ENCODE results near the gene PSMB7. TPM values are rescaled to one million over a fixed set of nuclear protein-coding genes. Genes with fewer than 3 reads are reported as not detected.

The PSMB7 gene
- total and polyA plus RNA-seq, 2 of the 8 experiments (the other 6 are each of a cell fraction or from before 2014, with no cell fraction given): 222 to 357 TPM

DNA sequence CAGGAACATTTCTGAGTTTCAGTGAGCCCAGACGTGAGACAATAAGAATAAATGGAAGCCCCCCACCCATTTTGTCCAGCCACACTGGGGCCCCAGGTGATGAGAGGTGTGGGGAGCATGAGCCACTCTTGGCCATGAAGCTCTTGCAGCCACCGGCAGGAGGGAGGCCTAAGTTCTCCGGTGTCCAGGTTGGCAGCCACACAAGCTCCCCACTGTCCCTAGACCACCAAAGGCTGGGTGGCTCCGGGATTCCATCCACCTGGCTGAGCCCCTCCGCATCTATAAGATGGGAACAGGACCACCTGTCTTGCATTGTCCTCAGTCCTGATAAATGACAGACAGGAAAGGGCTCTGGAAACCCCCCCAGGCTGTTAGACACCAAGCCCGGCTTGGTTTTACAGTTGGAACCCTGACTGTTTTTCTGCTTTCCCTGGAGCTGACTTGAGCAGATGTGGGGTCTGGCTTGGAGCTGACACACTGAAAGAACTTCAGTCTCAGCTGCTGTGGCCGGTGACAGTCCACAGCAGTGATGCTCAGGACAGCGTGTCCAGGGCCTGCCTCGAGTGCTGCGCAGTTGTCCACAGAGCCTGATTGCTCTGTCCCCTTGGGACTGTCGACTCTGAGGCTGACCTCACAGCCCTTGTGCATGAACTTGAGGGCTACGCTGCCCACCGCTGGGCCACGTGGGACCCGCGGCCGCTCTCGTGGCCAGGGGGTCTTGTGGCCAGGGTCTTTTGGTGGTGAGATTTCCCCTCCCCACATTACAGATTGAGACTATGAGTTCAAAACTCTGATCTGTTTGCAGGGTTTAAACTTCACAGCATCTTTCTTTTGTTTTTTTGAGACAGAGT lies 74.8 kb downstream of the PSMB7 start:
- H2BK5ac ChIP-seq (ENCODE audit: low read depth, low read length): no peak overlapping the region; the same call in 1 of the 2 replicates
- H3K4ac ChIP-seq (replicated peaks; ENCODE audit: insufficient read length, low read depth, low read length): no peak overlapping the region
- FAIRE-seq: no peak
- H4K5ac ChIP-seq (ENCODE audit: insufficient read length, low read depth, low read length): no peak overlapping the region
- H3K4me1 ChIP-seq (replicated peaks in 1 of 4; ENCODE audit: control insufficient read depth in 3 of 4, insufficient read depth in 4 of 4, low read length in 3 of 4): peaks cover 0 to 22% (median 12%) of the 10 kb centered on the region in 4 experiments; a peak in 5 of 7 replicates
- H3K56ac ChIP-seq (replicated peaks; ENCODE audit: insufficient read length, low read depth, low read length): no peak overlapping the region
- no peak overlapping the region for H2BK15ac ChIP-seq (ENCODE audit: low read length)
- DNase-seq (ENCODE audit: low read depth in 1 of 2, low spot score in 2 of 2): no peak
- H3K9ac ChIP-seq (replicated peaks in 1 of 4; ENCODE audit: extremely low read depth in 1 of 4, low read depth in 3 of 4, low read length in 3 of 4): no peak overlapping the region; a peak in 2 of 7 replicates
- H3K79me1 ChIP-seq (ENCODE audit: low read depth, low read length): no peaks in the 10 kb centered on the region
- H3K9me3 ChIP-seq (ENCODE audit: insufficient read depth in 2 of 2, low read depth in 1 of 2, low read length in 1 of 2): no peaks in the 10 kb centered on the region; a peak in 2 of 4 replicates
- no peak overlapping the region; the same call in none of the 2 replicates for H3K27ac ChIP-seq (ENCODE audit: low read depth, low read length)
- no peak overlapping the region for H3K4me2 ChIP-seq (ENCODE audit: insufficient read depth in 1 of 2, low read depth in 2 of 2, low read length in 2 of 2)
- H2BK120ac ChIP-seq (replicated peaks; ENCODE audit: low read depth, low read length): no peak overlapping the region
- H3K18ac ChIP-seq (ENCODE audit: extremely low read depth, low read length): no peak overlapping the region
- no peaks in the 10 kb centered on the region for H3K79me2 ChIP-seq (ENCODE audit: control insufficient read depth in 1 of 2, insufficient read depth in 2 of 2, low read length in 2 of 2)
- H2BK20ac ChIP-seq (ENCODE audit: low read length): no peak overlapping the region
- peaks cover 3 to 19% of the 10 kb centered on the region in 2 experiments for H4K20me1 ChIP-seq (replicated peaks in 1 of 2; ENCODE audit: control insufficient read depth in 1 of 2, insufficient read depth in 2 of 2, low read length in 2 of 2)
- POLR2A ChIA-PET (ENCODE audit: partially characterized antibody): interaction anchor here (1.1 to 3.2 kb wide), 2 partner anchors 10 to 37 kb away, joined by 3 to 15 read pairs; no protein-coding TSS in a partner anchor
- no peaks in the 10 kb centered on the region for H3K23me2 ChIP-seq (ENCODE audit: low read depth, low read length)
- WGBS, 2 experiments (ENCODE audit: extremely low coverage in 1 of 2, insufficient coverage in 1 of 2, insufficient read length in 1 of 2, insufficient replicate concordance in 2 of 2, low coverage in 1 of 2, low lambda C conversion rate in 2 of 2, missing lambda C conversion rate in 1 of 2): 92% methylated on average over 16 of the region's 18 CpGs; no CpG with 5 or more reads in 1 of the 2 experiments
- H3K4me3 ChIP-seq (ENCODE audit: extremely low read depth in 1 of 4, insufficient read depth in 2 of 4, low read depth in 3 of 4, low read length in 4 of 4): no peak overlapping the region
- H3K14ac ChIP-seq (ENCODE audit: insufficient read length): no peak overlapping the region
- no peak overlapping the region for H4K8ac ChIP-seq (ENCODE audit: extremely low read depth, insufficient read depth, low read length)
- no peak overlapping the region for H2AFZ ChIP-seq (ENCODE audit: low read length)
- no peak overlapping the region for H3K23ac ChIP-seq (ENCODE audit: insufficient read length)
- H4K91ac ChIP-seq (replicated peaks; ENCODE audit: insufficient read length, low read length): no peak overlapping the region
- H3K27me3 ChIP-seq (replicated peaks in 1 of 4; ENCODE audit: control insufficient read depth in 3 of 4, extremely low read depth in 1 of 4, insufficient read depth in 3 of 4, low read length in 3 of 4): no peaks in the 10 kb centered on the region
- no peak overlapping the region for H2AK5ac ChIP-seq (ENCODE audit: low read depth, low read length)
- no peaks in the 10 kb centered on the region for H3K36me3 ChIP-seq (ENCODE audit: control insufficient read depth in 2 of 4, insufficient read depth in 4 of 4, low read length in 3 of 4)
- no peak overlapping the region for H2BK12ac ChIP-seq (ENCODE audit: low read depth, low read length)
- CTCF ChIA-PET (ENCODE audit: partially characterized antibody): interaction anchor here (1.0 to 1.8 kb wide), 6 partner anchors 10 to 382 kb away, joined by 3 to 5 read pairs (median 4); no protein-coding TSS in a partner anchor
- TF ChIP-seq BCL11A (IDR thresholded peaks at IDR 0.05; ENCODE audit: low read depth in 2 of 2, low read length in 2 of 2): no peak
- no peak for TF ChIP-seq SUZ12 (IDR thresholded peaks at IDR 0.05; ENCODE audit: low read length)
- TF ChIP-seq, protein P1, sequence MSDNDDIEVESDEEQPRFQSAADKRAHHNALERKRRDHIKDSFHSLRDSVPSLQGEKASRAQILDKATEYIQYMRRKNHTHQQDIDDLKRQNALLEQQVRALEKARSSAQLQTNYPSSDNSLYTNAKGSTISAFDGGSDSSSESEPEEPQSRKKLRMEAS (IDR thresholded peaks at IDR 0.05): no peak
- no peak for TF ChIP-seq BRCA1 (IDR thresholded peaks at IDR 0.05; ENCODE audit: low read depth, low read length)
- TF ChIP-seq RBBP5 (IDR thresholded peaks at IDR 0.05; ENCODE audit: borderline replicate concordance, low read depth, low read length): no peak
- TF ChIP-seq RFX5 (IDR thresholded peaks at IDR 0.05; ENCODE audit: borderline replicate concordance, low read depth, low read length): no peak
- TF ChIP-seq, protein P2, sequence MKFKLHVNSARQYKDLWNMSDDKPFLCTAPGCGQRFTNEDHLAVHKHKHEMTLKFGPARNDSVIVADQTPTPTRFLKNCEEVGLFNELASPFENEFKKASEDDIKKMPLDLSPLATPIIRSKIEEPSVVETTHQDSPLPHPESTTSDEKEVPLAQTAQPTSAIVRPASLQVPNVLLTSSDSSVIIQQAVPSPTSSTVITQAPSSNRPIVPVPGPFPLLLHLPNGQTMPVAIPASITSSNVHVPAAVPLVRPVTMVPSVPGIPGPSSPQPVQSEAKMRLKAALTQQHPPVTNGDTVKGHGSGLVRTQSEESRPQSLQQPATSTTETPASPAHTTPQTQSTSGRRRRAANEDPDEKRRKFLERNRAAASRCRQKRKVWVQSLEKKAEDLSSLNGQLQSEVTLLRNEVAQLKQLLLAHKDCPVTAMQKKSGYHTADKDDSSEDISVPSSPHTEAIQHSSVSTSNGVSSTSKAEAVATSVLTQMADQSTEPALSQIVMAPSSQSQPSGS (IDR thresholded peaks at IDR 0.05; ENCODE audit: low read length): no peak
- TF ChIP-seq CBX5 (IDR thresholded peaks at IDR 0.05; ENCODE audit: low read depth, low read length): no peak
- no peak for TF ChIP-seq NRF1 (IDR thresholded peaks at IDR 0.05; ENCODE audit: low read depth, low read length)
- no peak for TF ChIP-seq TAF1 (IDR thresholded peaks at IDR 0.05; ENCODE audit: low read depth, low read length)

Measured in H1 (cell line).